Uterus (tissue), 4 donors: ENCODE results near the gene ATOSA. TPM values are rescaled to one million over a fixed set of nuclear protein-coding genes. Genes with fewer than 3 reads are reported as not detected.

Source experiments
- DNase-seq, 2 donors: peaks; one replicate each; pipeline ENCODE4 v3.0.0-alpha.2; 2019 to 2020
- H3K27ac ChIP-seq, 2 donors: fragments of 200-600 bp; sonication (generic); 1 replicate in 1 of 2; 2 replicates in 1 of 2; pipeline ENCODE4 v1.5.1; 2016 to 2018
- H3K27me3 ChIP-seq, 2 donors: fragments of 200-600 bp; sonication (generic); one replicate each; pipeline ENCODE4 v1.5.1; 2018 to 2019; ENCODE audit warnings: control low read depth in 1 of 2
- H3K36me3 ChIP-seq, 2 donors: fragments of 200-600 bp; sonication (generic); one replicate each; pipeline ENCODE4 v1.5.1; 2019; ENCODE audit warnings: control low read depth in 1 of 2
- H3K4me1 ChIP-seq, 2 donors: fragments of 200-600 bp; sonication (generic); one replicate each; pipeline ENCODE4 v1.5.1; 2018 to 2019; ENCODE audit warnings: control low read depth in 1 of 2
- H3K4me3 ChIP-seq, 2 donors: fragments of 200-600 bp; sonication (generic); 1 replicate in 1 of 2; 2 replicates in 1 of 2; pipeline ENCODE4 v1.5.1; 2018 to 2019; ENCODE audit warnings: mild to moderate bottlenecking in 1 of 2
- H3K9me3 ChIP-seq, 2 donors: fragments of 200-600 bp; sonication (generic); one replicate each; pipeline ENCODE4 v1.5.1; 2019; ENCODE audit warnings: control low read depth in 1 of 2
- CTCF ChIP-seq, 4 experiments: fragments of 200-600 bp in 2 of 4; fragments of 450-650 bp in 2 of 4; sonication (generic) in 2 of 4; IDR thresholded peaks; one replicate each; pipeline ENCODE4 v1.5.1; 2016 to 2019; ENCODE audit warnings: antibody characterized with exemption in 4 of 4, mild to moderate bottlenecking in 2 of 4, moderate library complexity in 1 of 4
- POLR2A ChIP-seq, 2 donors: fragments of 450-650 bp; IDR thresholded peaks; one replicate each; pipeline ENCODE4 v1.6.1; 2016; ENCODE audit warnings: antibody characterized with exemption in 2 of 2, mild to moderate bottlenecking in 1 of 2, moderate library complexity in 1 of 2
- intact Hi-C: fragments of 100-400 bp; cut with DNase I; formaldehyde crosslinking; loops from one replicate; pipeline ENCODE4 v1.15.1; 2023; ENCODE audit warnings: low total_unique reads
- total RNA-seq, 4 donors: library from RNA; depleted of rRNA in 3 of 4; stranded (reverse); fragments of >200 nt in 3 of 4; gene quantifications; one replicate each; pipeline versions ENCODE4 v1.1.0 to v1.2.4, GENCODE V29; 2014 to 2023
- donor health status: DM: yes; HTN: yes; CAD: no.

The ATOSA gene
- total RNA-seq, 4 donors from 2014 or later, result 45.0 to 114 (median 78.9) TPM

- Histone ChIP-seq H3K36me3 (no peaks in the 10 kb centered on the region), H3K27me3 (no peaks in the 10 kb centered on the region), H3K4me3 (no peak overlapping the region), H3K27ac (no peak overlapping the region), H3K9me3 (no peaks in the 10 kb centered on the region), H3K4me1 (no peaks in the 10 kb centered on the region)
- intact Hi-C loops, result no loop called here
- TF ChIP-seq POLR2A (IDR thresholded peaks at IDR 0.05) (no peak), CTCF (IDR thresholded peaks at IDR 0.05) (no peak)
- DNase-seq, result no peak
These were observed 43.3 kb downstream of the ATOSA start for GRCh38 chr15:52635908-52636307.

Other genes starting within 250 kb of the ATOSA start
- 10 to 100 TPM; 10.3 to 26.0 (median 22.7) TPM for gene MYO5A, start 150.5 kb downstream of the ATOSA start, total RNA-seq
- gene ARPP19, start 110.4 kb downstream of the ATOSA start, total RNA-seq, result 100 to 1,000 TPM in 2 of 4 donors, 10 to 100 TPM in 2; 45.3 to 250 (median 129) TPM
- gene ONECUT1, start 110.9 kb upstream of the ATOSA start, total RNA-seq, result not detected